ENCODE results near the gene CACNG7. TPM values are rescaled to one million over a fixed set of nuclear protein-coding genes. Genes with fewer than 3 reads are reported as not detected.
A peak's percentile ranks its signal among the peaks of the same experiment; 100 is the strongest.

Gene CACNG7
- total and polyA plus RNA-seq, 12 donors, result not detected

DNA sequence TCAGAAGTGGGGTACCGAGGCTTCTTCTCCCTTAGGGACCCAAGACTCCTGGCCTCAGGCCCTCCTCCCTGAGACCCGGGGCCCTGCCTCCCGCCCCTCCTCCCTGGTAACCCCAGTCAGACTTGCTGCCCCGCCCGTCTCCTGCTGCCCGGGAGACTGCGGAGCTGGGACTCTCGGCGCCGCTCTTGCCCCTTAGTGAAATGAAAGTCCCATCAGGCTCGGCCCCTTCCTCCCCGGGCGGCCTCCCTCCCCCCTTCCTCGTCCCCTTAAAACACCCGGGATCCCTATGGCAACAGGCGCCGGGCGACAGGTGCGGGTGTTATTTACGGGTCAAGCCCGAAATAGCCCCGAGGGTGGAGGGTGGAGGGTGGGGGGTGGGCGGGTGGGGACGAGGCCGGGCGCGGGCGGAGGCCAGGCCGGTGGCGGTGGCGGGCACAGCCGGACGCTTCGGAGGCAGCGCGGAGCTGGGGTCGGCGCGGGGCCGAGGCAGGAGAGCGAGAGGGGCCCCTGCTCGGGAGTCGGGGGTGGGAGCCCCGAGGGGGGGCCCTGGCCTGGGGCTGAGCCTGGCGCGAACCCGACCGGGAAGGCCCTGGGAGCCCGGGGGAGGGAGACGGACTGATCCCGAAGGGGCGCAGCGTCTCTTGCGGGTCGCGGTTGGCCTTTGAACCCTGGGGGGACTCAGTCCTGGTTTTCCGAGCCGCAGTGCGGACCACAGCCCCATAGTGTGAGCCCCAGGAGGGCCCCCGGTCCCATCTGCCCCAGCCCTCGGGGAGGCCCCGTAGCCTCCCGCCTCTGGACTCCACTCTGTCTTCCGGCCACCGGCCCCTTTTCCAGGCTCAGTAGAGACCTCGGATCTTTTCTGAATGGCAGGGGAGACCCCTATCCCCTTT is 82.4 kb downstream of the CACNG7 start, which contains the start of gene CACNG6:
TSS of gene CACNG6 (plus strand) at position 414 of the 890 bp plus-strand sequence. CDS start 1,241 bp downstream, outside the sequence.
- Histone ChIP-seq H3K27ac (no peak within 1 kb of the TSS), H3K4me3 (peak within 1 kb of the TSS in 9 of 10 donors; percentile 3 to 52 (median 30)), H3K4me1 (peaks cover 0 to 8% (median 6%) of the 10 kb centered on the region in 9 donors), H3K36me3 (no peaks in the 10 kb centered on the region), H3K27me3 (peaks cover 10 to 73% (median 60%) of the 10 kb centered on the region in 7 donors), H3K9me3 (no peaks in the 10 kb centered on the region)
- 5% methylated on average over 50 to 66 of the region's 66 CpGs for WGBS, 2 donors
- TF ChIP-seq, protein P1, sequence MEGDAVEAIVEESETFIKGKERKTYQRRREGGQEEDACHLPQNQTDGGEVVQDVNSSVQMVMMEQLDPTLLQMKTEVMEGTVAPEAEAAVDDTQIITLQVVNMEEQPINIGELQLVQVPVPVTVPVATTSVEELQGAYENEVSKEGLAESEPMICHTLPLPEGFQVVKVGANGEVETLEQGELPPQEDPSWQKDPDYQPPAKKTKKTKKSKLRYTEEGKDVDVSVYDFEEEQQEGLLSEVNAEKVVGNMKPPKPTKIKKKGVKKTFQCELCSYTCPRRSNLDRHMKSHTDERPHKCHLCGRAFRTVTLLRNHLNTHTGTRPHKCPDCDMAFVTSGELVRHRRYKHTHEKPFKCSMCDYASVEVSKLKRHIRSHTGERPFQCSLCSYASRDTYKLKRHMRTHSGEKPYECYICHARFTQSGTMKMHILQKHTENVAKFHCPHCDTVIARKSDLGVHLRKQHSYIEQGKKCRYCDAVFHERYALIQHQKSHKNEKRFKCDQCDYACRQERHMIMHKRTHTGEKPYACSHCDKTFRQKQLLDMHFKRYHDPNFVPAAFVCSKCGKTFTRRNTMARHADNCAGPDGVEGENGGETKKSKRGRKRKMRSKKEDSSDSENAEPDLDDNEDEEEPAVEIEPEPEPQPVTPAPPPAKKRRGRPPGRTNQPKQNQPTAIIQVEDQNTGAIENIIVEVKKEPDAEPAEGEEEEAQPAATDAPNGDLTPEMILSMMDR (IDR thresholded peaks at IDR 0.05), result no peak
- ATAC-seq, result peak in 1 of 8 donors; percentile 42
- intact Hi-C loops (cut with DNase I), result no loop called here
- DNase-seq, result no peak

DNA sequence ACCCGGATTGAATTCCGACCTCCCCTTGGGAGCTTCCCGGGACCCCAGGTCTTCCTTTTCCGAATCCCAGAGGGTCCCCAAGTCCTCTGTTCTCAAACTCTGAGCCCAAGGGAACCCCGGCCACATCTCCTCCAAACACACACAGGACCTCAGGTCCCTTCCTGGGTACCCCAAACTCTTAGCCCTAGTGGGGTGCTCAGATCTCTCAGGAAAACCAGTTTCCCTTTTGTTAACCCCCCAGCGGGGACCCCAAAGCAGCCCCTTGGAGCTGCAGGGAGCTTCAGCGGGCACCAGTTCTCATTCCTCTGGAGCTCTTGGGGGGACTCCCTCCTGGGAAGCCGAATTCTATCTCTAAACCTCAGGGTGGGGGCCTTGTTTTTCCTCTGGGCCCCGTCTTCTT is 83.1 kb downstream of the CACNG7 start:
- peaks cover 0 to 8% (median 6%) of the 10 kb centered on the region in 9 donors for H3K4me1 ChIP-seq
- TF ChIP-seq, protein P1 (IDR thresholded peaks at IDR 0.05), result no peak
- H3K27ac ChIP-seq, result no peak overlapping the region
- intact Hi-C loops (cut with DNase I), result no loop called here
- ATAC-seq (no peak), DNase-seq (no peak)
- no peak overlapping the region for H3K4me3 ChIP-seq
- peaks cover 10 to 79% (median 63%) of the 10 kb centered on the region in 7 donors for H3K27me3 ChIP-seq
- no peaks in the 10 kb centered on the region for H3K36me3 ChIP-seq
- no peaks in the 10 kb centered on the region for H3K9me3 ChIP-seq
- 71 to 72% methylated on average over 9 of the region's 9 CpGs for WGBS, 2 donors

DNA sequence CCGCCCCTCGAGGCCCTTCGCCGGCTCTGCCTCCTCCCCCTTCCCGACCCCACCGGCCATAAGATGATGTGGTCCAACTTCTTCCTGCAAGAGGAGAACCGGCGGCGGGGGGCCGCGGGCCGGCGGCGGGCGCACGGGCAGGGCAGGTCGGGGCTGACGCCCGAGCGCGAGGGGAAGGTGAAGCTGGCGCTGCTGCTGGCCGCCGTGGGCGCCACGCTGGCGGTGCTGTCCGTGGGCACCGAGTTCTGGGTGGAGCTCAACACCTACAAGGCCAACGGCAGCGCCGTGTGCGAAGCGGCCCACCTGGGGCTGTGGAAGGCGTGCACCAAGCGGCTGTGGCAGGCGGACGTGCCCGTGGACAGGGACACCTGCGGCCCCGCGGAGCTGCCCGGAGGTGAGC is 83.7 kb downstream of the CACNG7 start:
- Histone ChIP-seq H3K36me3 (no peaks in the 10 kb centered on the region), H3K27ac (no peak overlapping the region), H3K4me1 (peaks cover 0 to 8% (median 6%) of the 10 kb centered on the region in 9 donors), H3K27me3 (peaks cover 10 to 78% (median 66%) of the 10 kb centered on the region in 7 donors), H3K9me3 (no peaks in the 10 kb centered on the region), H3K4me3 (no peak overlapping the region)
- ATAC-seq, result no peak
- intact Hi-C loops (cut with DNase I), result no loop called here
- 24 to 25% methylated on average over 43 of the region's 43 CpGs for WGBS, 2 donors
- TF ChIP-seq, protein P1 (IDR thresholded peaks at IDR 0.05), result no peak
- DNase-seq, result no peak

DNA sequence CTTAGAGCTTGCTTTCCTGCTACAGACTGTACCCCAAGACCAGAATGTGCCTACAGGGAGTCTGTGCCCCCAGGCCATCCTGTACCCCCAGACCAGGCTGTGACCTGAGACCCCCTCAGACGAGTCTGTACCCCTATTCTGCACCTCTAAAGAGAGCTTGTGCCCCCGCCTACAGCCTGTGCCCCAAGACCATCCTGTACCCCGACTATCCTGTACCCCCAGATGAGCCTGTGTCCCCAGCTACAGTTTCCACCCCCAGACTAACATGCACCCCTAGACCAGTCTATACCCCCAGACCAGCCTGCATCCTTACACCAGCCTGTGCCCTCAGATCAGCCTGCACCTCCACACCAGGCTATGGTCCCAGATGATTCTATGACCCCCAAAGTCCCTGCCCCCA is 84.4 kb downstream of the CACNG7 start:
- 65 to 75% methylated on average over 3 of the region's 3 CpGs for WGBS, 2 donors
- Histone ChIP-seq H3K27me3 (peaks cover 10 to 82% (median 72%) of the 10 kb centered on the region in 7 donors), H3K9me3 (no peaks in the 10 kb centered on the region), H3K36me3 (no peaks in the 10 kb centered on the region), H3K4me3 (no peak overlapping the region), H3K4me1 (peaks cover 0 to 8% (median 6%) of the 10 kb centered on the region in 9 donors), H3K27ac (no peak overlapping the region)
- intact Hi-C loops (cut with DNase I), result no loop called here
- ATAC-seq, result no peak
- TF ChIP-seq, protein P1 (IDR thresholded peaks at IDR 0.05), result no peak
- DNase-seq, result no peak

Other genes starting within 250 kb of the CACNG7 start
- 1 to 10 TPM in 1 of 10 donors, under 1 TPM in 8, not detected in 1; 0.11 to 1.0 (median 0.28) TPM for gene NLRP12, start 85.0 kb upstream of the CACNG7 start, total RNA-seq
- gene NLRP12, start 85.0 kb upstream of the CACNG7 start, polyA plus RNA-seq, result under 1 TPM; 0.07 to 0.17 TPM
- 100 to 1,000 TPM in 9 of 10 donors, 10 to 100 TPM in 1; 87.4 to 265 (median 135) TPM for gene MYADM, start 41.4 kb upstream of the CACNG7 start, total RNA-seq
- 10 to 100 TPM; 53.7 to 97.1 TPM for gene MYADM, start 41.4 kb upstream of the CACNG7 start, polyA plus RNA-seq
- not detected for gene PRKCG, start 27.1 kb upstream of the CACNG7 start, total RNA-seq
- under 1 TPM in 1 of 2 donors, not detected in 1; 0.07 TPM for gene PRKCG, start 27.1 kb upstream of the CACNG7 start, polyA plus RNA-seq
- gene CACNG8, start 53.7 kb downstream of the CACNG7 start, total RNA-seq, result under 1 TPM in 9 of 10 donors, not detected in 1; 0.07 to 0.31 (median 0.14) TPM
- under 1 TPM; 0.03 to 0.22 TPM for gene CACNG8, start 53.7 kb downstream of the CACNG7 start, polyA plus RNA-seq
- not detected for gene CACNG6, start 82.4 kb downstream of the CACNG7 start, total RNA-seq
- not detected for gene CACNG6, start 82.4 kb downstream of the CACNG7 start, polyA plus RNA-seq
- gene VSTM1, start 154.6 kb downstream of the CACNG7 start, total RNA-seq, result under 1 TPM in 2 of 10 donors, not detected in 8; 0.33 to 0.60 TPM
- gene VSTM1, start 154.6 kb downstream of the CACNG7 start, polyA plus RNA-seq, result not detected
- gene TARM1, start 172.1 kb downstream of the CACNG7 start, total RNA-seq, result not detected
- not detected for gene TARM1, start 172.1 kb downstream of the CACNG7 start, polyA plus RNA-seq
- gene OSCAR, start 191.5 kb downstream of the CACNG7 start, total RNA-seq, result 1 to 10 TPM in 3 of 10 donors, under 1 TPM in 6, not detected in 1; 0.23 to 5.3 (median 0.40) TPM
- 1 to 10 TPM in 1 of 2 donors, under 1 TPM in 1; 0.22 to 1.0 TPM for gene OSCAR, start 191.5 kb downstream of the CACNG7 start, polyA plus RNA-seq
- gene NDUFA3, start 193.6 kb downstream of the CACNG7 start, total RNA-seq, result 100 to 1,000 TPM; 239 to 518 (median 360) TPM
- gene NDUFA3, start 193.6 kb downstream of the CACNG7 start, polyA plus RNA-seq, result 1,000 to 10,000 TPM in 1 of 2 donors, 100 to 1,000 TPM in 1; 335 to 3,395 TPM
- 10 to 100 TPM; 11.0 to 16.8 (median 12.9) TPM for gene TFPT, start 206.4 kb downstream of the CACNG7 start, total RNA-seq
- 10 to 100 TPM; 26.0 to 33.8 TPM for gene TFPT, start 206.4 kb downstream of the CACNG7 start, polyA plus RNA-seq
- gene PRPF31, start 206.5 kb downstream of the CACNG7 start, total RNA-seq, result 10 to 100 TPM; 35.9 to 46.4 (median 43.0) TPM
- 10 to 100 TPM; 52.1 to 52.8 TPM for gene PRPF31, start 206.5 kb downstream of the CACNG7 start, polyA plus RNA-seq
- gene CNOT3, start 228.5 kb downstream of the CACNG7 start, total RNA-seq, result 10 to 100 TPM; 16.0 to 25.9 (median 20.9) TPM
- 10 to 100 TPM; 14.5 to 27.8 TPM for gene CNOT3, start 228.5 kb downstream of the CACNG7 start, polyA plus RNA-seq

Data from heart right ventricle (tissue), 16 donors.